Measurements from ENCODE around the gene DUSP11.

DUSP11 gene

GRCh38 chr2:73740767-73741166 is 39.1 kb downstream of the DUSP11 start:
- no peak for TF ChIP-seq CTCF (IDR thresholded peaks at IDR 0.05)

GRCh38 chr2:73739101-73739500 is 40.8 kb downstream of the DUSP11 start:
- TF ChIP-seq CTCF (IDR thresholded peaks at IDR 0.05): no peak

DNA sequence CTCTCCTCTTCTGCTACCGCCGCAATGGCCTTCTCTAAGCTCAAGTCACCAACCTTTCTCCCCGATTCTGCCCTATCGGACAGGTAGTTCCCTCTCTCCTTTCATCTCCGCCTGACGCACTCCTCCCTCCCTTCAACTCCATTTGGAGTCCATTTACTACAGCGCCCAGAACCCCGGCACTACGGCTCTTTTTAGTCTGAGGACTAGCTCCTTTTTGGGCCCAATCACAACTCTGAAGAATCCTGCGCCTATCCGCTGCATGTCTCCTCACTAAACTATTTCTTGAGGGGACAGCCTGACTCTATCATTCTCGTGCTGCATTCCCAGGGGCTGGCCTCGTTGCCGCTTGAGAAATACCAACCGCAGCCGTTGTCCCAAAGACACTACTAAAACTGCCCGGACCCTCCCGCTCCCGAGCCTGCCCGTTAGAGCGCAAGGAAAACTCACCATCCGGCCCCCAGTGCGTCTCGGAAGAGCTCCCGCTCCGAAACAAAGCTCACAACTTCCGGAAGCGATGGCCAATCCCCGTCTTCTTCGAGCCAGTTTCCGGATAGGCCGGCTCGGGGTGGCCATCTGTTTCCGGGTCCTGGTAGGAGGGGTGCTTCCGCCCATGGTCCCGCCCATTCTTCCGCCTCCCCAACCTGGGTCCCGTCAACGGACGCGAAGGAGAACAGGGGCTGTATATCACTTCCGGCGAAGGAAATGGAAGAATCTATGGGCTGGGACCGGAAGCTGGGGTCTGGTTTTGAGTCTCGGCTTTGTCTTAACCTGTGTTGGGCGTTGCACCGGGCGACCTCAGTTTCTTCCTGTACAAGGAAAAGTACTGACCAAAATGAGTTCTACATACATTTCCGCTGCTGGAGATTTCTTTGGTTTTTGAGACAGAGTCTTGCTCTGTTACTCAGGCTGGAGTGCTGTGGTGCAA is 42.8 kb downstream of the DUSP11 start, which contains the start of gene TPRKB:
Gene TPRKB (minus strand): TSS at position 491 of the 925 bp plus-strand sequence. CDS start 2,776 bp downstream, outside the sequence.
- TF ChIP-seq CTCF (IDR thresholded peaks at IDR 0.05): no peak

GRCh38 chr2:73736378-73736777 is 43.5 kb downstream of the DUSP11 start:
- TF ChIP-seq CTCF (IDR thresholded peaks at IDR 0.05): no peak

- TF ChIP-seq CTCF (IDR thresholded peaks at IDR 0.05): no peak
These were observed 49.1 kb downstream of the DUSP11 start for GRCh38 chr2:73730810-73731209.

GRCh38 chr2:73728711-73729110 is 51.2 kb downstream of the DUSP11 start:
- no peak for TF ChIP-seq CTCF (IDR thresholded peaks at IDR 0.05)

DNA sequence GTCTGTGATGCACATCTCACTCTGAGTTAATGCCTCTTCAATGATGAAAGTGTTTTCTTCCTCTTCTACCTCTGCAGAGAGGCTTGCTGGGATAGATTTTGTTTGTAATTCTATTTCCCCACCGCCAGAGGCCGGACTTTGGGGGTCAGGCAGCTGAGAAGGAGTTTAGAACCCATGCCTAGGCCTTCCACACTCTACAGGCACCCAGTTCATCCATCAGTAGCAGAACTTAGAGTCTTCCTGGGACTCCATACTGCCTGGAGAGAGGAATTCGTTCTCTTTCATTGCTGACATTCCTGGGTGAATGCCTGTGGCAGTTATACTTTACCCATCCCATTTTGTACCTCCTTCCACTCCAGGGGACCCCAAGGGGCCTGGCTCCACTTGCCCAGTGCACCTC is 51.9 kb downstream of the DUSP11 start:
- TF ChIP-seq CTCF (IDR thresholded peaks at IDR 0.05): no peak

All from LNCAP (cell line).